Keratinocyte (primary cell): ENCODE results near the gene ZNF716. TPM values are rescaled to one million over a fixed set of nuclear protein-coding genes. Genes with fewer than 3 reads are reported as not detected.

Experiments used
- DNase-seq: peaks from one replicate; pipeline ENCODE4 v3.0.0-alpha.2; 2011; ENCODE audit warnings: low read depth, missing footprints, low spot score
- FAIRE-seq: peaks from 2 replicates; lab custom pipeline; 2011; peaks lifted over from hg19 to GRCh38; lab: Jason Lieb, UNC
- H2AFZ ChIP-seq: 2 replicates; pipeline ENCODE4 v1.6.0; 2012; ENCODE audit warnings: low read length, control low read depth, inconsistent platforms; ENCODE audit not compliant: control insufficient read depth
- H3K27ac ChIP-seq: 2 replicates; pipeline ENCODE4 v1.5.1; 2011; ENCODE audit warnings: low read length; ENCODE audit not compliant: control insufficient read depth, insufficient read depth
- H3K27me3 ChIP-seq: 3 replicates; pipeline ENCODE4 v1.6.0; 2011; ENCODE audit warnings: low read length; ENCODE audit not compliant: control insufficient read depth, insufficient read depth; ENCODE audit errors: extremely low read depth
- H3K36me3 ChIP-seq, 2 experiments: 2 replicates in 1 of 2; 3 replicates in 1 of 2; pipeline ENCODE4 v1.5.1; 2011; ENCODE audit warnings: low read length in 2 of 2, mild to moderate bottlenecking in 1 of 2; ENCODE audit not compliant: control insufficient read depth in 2 of 2, insufficient read depth in 2 of 2; ENCODE audit errors: extremely low read depth in 1 of 2
- H3K4me1 ChIP-seq: 3 replicates; pipeline ENCODE4 v1.5.1; 2011; ENCODE audit warnings: low read length; ENCODE audit not compliant: control insufficient read depth, insufficient read depth; ENCODE audit errors: extremely low read depth
- H3K4me2 ChIP-seq: 3 replicates; pipeline ENCODE4 v1.6.0; 2011; ENCODE audit warnings: low read depth, low read length; ENCODE audit not compliant: control insufficient read depth, insufficient read depth; ENCODE audit errors: extremely low read depth
- H3K4me3 ChIP-seq, 3 experiments: fragments of 200-600 bp in 1 of 3; sonication (generic) in 1 of 3; 2 replicates in 2 of 3; 3 replicates in 1 of 3; pipeline ENCODE4 v1.5.1; 2011 to 2016; ENCODE audit warnings: low read length in 3 of 3, mild to moderate bottlenecking in 3 of 3, control low read depth in 2 of 3, inconsistent platforms in 1 of 3, low read depth in 1 of 3, mixed read lengths in 1 of 3, mixed run types in 1 of 3, moderate library complexity in 1 of 3; ENCODE audit not compliant: control insufficient read depth in 2 of 3, insufficient read depth in 2 of 3; ENCODE audit errors: extremely low read depth in 1 of 3
- H3K79me2 ChIP-seq: 2 replicates; pipeline ENCODE4 v1.6.0; 2012; ENCODE audit warnings: low read length; ENCODE audit not compliant: control insufficient read depth, insufficient read depth
- H3K9ac ChIP-seq: 3 replicates; pipeline ENCODE4 v1.6.0; 2011; ENCODE audit warnings: low read length; ENCODE audit not compliant: control insufficient read depth, insufficient read depth; ENCODE audit errors: extremely low read depth
- H3K9me1 ChIP-seq: 3 replicates; pipeline ENCODE4 v1.6.0; 2011; ENCODE audit warnings: low read length; ENCODE audit not compliant: control insufficient read depth, insufficient read depth; ENCODE audit errors: extremely low read depth
- H3K9me3 ChIP-seq: 2 replicates; pipeline ENCODE4 v1.5.1; 2012; ENCODE audit warnings: low read depth, low read length; ENCODE audit not compliant: control insufficient read depth
- H4K20me1 ChIP-seq: 3 replicates; pipeline ENCODE4 v1.6.0; 2011; ENCODE audit warnings: low read length; ENCODE audit not compliant: control insufficient read depth, insufficient read depth; ENCODE audit errors: extremely low read depth
- CTCF ChIP-seq, 3 experiments: IDR thresholded peaks in 1 of 3; conservative IDR thresholded peaks in 1 of 3; optimal IDR thresholded peaks in 1 of 3; 2 replicates in 2 of 3; 3 replicates in 1 of 3; pipeline versions ENCODE3 to v1.5.1; 2011; ENCODE audit warnings: low read length in 3 of 3, mild to moderate bottlenecking in 3 of 3, moderate library complexity in 2 of 3, control low read depth in 1 of 3, inconsistent platforms in 1 of 3; ENCODE audit not compliant: insufficient read depth in 2 of 3; ENCODE audit errors: extremely low read depth in 1 of 3
- EZH2 ChIP-seq: IDR thresholded peaks from one replicate; pipeline ENCODE4 v1.6.1; 2012; ENCODE audit warnings: inconsistent platforms, mild to moderate bottlenecking, low read length, moderate library complexity
- dilution Hi-C: fragments of 300-500 bp; cut with MboI; formaldehyde crosslinking; loops from one replicate; pipeline ENCODE4 v1.7.0; 2020; ENCODE audit warnings: low sequenced_read_pairs; ENCODE audit not compliant: extremely low pct_ligation_motif_present
- polyA plus RNA-seq, 5 experiments: library from polyadenylated mRNA; depleted of rRNA in 3 of 5; stranded (reverse) in 3 of 5; stranded (forward) in 1 of 5; unstranded in 1 of 5; fragments of >200 nt; gene quantifications; 1 replicate in 1 of 5; 2 replicates in 3 of 5; 3 replicates in 1 of 5; pipeline versions ENCODE4 v1.2.1 to v1.2.3, GENCODE V29; 2011 to 2012; ENCODE audit warnings: missing spikeins in 2 of 5, low read depth in 1 of 5, low replicate concordance in 1 of 5

ZNF716 gene
- polyA plus RNA-seq, 1 donor (not counting 4 experiments of a cell fraction or from before 2014, with no cell fraction given) = not detected

- no peak for DNase-seq
- no peak overlapping the region for H3K4me3 ChIP-seq
- no peak for FAIRE-seq
- dilution Hi-C loops = no loop called here
- no peak overlapping the region for H3K27ac ChIP-seq
- no peak overlapping the region for H2AFZ ChIP-seq
- no peak overlapping the region for H3K4me2 ChIP-seq
- H3K9me1 ChIP-seq = no peaks in the 10 kb centered on the region
- H3K27me3 ChIP-seq = no peaks in the 10 kb centered on the region
- H3K79me2 ChIP-seq = no peaks in the 10 kb centered on the region
- TF ChIP-seq EZH2 = no peak
- TF ChIP-seq CTCF (optimal IDR thresholded peaks at IDR 0.05 in 1 of 3, IDR thresholded peaks at IDR 0.05 in 1 of 3, conservative IDR thresholded peaks at IDR 0.05 in 1 of 3; ENCODE audit: extremely low read depth in 1 of 3, insufficient read depth in 2 of 3, low read length in 3 of 3) = no peak
- H4K20me1 ChIP-seq = no peaks in the 10 kb centered on the region
- H3K4me1 ChIP-seq = no peaks in the 10 kb centered on the region
- no peak overlapping the region for H3K9ac ChIP-seq
- no peaks in the 10 kb centered on the region for H3K9me3 ChIP-seq
- no peaks in the 10 kb centered on the region for H3K36me3 ChIP-seq
Measured at GRCh38 chr7:57412168-57412567, 37.8 kb upstream of the ZNF716 start.

GRCh38 chr7:57412618-57413017 lies 37.4 kb upstream of the ZNF716 start:
- TF ChIP-seq CTCF (optimal IDR thresholded peaks at IDR 0.05 in 1 of 3, IDR thresholded peaks at IDR 0.05 in 1 of 3, conservative IDR thresholded peaks at IDR 0.05 in 1 of 3; ENCODE audit: extremely low read depth in 1 of 3, insufficient read depth in 2 of 3, low read length in 3 of 3) (no peak), EZH2 (no peak)
- H3K27me3 ChIP-seq = no peaks in the 10 kb centered on the region
- no peaks in the 10 kb centered on the region for H3K4me1 ChIP-seq
- no peaks in the 10 kb centered on the region for H3K9me3 ChIP-seq
- dilution Hi-C loops = no loop called here
- H3K36me3 ChIP-seq = no peaks in the 10 kb centered on the region
- H3K27ac ChIP-seq = no peak overlapping the region
- H2AFZ ChIP-seq = no peak overlapping the region
- H3K9ac ChIP-seq = no peak overlapping the region
- no peaks in the 10 kb centered on the region for H3K9me1 ChIP-seq
- no peak for DNase-seq
- H3K4me3 ChIP-seq = no peak overlapping the region
- H3K4me2 ChIP-seq = no peak overlapping the region
- H4K20me1 ChIP-seq = no peaks in the 10 kb centered on the region
- no peaks in the 10 kb centered on the region for H3K79me2 ChIP-seq
- FAIRE-seq = no peak
